Sigmoid colon (tissue), 4 donors: ENCODE measurements around the gene CHSY3.
A peak's percentile ranks its signal among the peaks of the same experiment; 100 is the strongest.

Experiments
- POLR2A ChIP-seq, 2 donors: fragments of 450-650 bp; IDR thresholded peaks; one replicate each; pipeline ENCODE4 v1.6.1; 2016; ENCODE audit warnings: antibody characterized with exemption in 2 of 2, mild to moderate bottlenecking in 2 of 2, moderate library complexity in 2 of 2
- POLR2AphosphoS5 ChIP-seq, 4 donors: sonication (generic); formaldehyde crosslinking; IDR thresholded peaks; one replicate each; pipeline ENCODE4 v1.6.1; 2017; ENCODE audit warnings: antibody characterized with exemption in 4 of 4
- TF ChIP-seq, protein P1 (sequence below), 4 experiments: fragments of 450-650 bp in 3 of 4; fragments of 200-600 bp in 1 of 4; IDR thresholded peaks; one replicate each; pipeline ENCODE4 v1.5.1; 2016 to 2019; ENCODE audit warnings: antibody characterized with exemption in 4 of 4, mild to moderate bottlenecking in 3 of 4, moderate library complexity in 2 of 4

- TF ChIP-seq POLR2AphosphoS5 (IDR thresholded peaks at IDR 0.05) (peak in 3 of 4 donors; percentile 46 to 85 (median 75)), POLR2A (IDR thresholded peaks at IDR 0.05) (no peak)
- TF ChIP-seq, protein P1, sequence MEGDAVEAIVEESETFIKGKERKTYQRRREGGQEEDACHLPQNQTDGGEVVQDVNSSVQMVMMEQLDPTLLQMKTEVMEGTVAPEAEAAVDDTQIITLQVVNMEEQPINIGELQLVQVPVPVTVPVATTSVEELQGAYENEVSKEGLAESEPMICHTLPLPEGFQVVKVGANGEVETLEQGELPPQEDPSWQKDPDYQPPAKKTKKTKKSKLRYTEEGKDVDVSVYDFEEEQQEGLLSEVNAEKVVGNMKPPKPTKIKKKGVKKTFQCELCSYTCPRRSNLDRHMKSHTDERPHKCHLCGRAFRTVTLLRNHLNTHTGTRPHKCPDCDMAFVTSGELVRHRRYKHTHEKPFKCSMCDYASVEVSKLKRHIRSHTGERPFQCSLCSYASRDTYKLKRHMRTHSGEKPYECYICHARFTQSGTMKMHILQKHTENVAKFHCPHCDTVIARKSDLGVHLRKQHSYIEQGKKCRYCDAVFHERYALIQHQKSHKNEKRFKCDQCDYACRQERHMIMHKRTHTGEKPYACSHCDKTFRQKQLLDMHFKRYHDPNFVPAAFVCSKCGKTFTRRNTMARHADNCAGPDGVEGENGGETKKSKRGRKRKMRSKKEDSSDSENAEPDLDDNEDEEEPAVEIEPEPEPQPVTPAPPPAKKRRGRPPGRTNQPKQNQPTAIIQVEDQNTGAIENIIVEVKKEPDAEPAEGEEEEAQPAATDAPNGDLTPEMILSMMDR (IDR thresholded peaks at IDR 0.05), result no peak
Observed at GRCh38 chr5:130136300-130136699, 232.0 kb downstream of the CHSY3 start.
